GM11168 (cell line): Measurements from ENCODE around the gene TRH.

Experiments used
- in situ Hi-C: fragments of 300-500 bp; cut with MboI; formaldehyde crosslinking; loops from one replicate; pipeline ENCODE4 v1.12.0; 2022; ENCODE audit warnings: low sequenced_read_pairs; ENCODE audit not compliant: unreplicated experiment

TRH gene, protein sequence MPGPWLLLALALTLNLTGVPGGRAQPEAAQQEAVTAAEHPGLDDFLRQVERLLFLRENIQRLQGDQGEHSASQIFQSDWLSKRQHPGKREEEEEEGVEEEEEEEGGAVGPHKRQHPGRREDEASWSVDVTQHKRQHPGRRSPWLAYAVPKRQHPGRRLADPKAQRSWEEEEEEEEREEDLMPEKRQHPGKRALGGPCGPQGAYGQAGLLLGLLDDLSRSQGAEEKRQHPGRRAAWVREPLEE

DNA sequence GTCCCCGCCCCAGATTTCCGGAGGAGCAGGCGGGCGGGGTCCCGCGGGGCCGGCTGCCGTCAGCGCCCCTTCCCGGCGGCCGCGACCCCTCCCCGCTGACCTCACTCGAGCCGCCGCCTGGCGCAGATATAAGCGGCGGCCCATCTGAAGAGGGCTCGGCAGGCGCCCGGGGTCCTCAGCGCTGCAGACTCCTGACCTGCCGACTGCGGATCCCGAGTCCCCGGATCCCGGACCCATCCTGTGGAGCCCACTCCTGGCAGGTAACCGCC, at the start of gene TRH:
TRH (plus strand) TSS at position 157 of the 269 bp plus-strand sequence. CDS start 1,097 bp downstream, outside the sequence.
- in situ Hi-C loops = no loop called here

DNA sequence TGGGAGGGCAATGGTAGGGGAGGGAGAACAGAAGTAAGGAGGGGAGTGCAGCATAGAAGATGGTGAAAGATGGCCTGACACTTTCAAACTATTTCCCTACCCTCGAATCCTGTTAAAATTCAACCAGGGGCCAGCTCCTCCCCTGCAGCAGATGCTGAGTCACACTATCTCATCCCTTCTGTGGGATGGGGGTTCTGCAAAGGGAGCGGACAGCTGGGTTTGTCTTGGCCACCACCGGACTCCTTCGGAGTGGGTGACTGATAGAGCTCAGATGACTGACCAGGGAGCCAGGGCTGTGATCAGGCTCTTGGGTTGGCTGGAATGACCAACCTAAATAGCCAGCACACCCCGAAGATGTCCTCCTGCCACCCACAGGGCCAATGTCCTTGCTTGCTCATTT, 47.4 kb upstream of the TRH start:
- in situ Hi-C loops = loop anchor here (10.0 to 25.0 kb wide), 2 partner anchors 272 to 440 kb away; no protein-coding TSS in a partner anchor

DNA sequence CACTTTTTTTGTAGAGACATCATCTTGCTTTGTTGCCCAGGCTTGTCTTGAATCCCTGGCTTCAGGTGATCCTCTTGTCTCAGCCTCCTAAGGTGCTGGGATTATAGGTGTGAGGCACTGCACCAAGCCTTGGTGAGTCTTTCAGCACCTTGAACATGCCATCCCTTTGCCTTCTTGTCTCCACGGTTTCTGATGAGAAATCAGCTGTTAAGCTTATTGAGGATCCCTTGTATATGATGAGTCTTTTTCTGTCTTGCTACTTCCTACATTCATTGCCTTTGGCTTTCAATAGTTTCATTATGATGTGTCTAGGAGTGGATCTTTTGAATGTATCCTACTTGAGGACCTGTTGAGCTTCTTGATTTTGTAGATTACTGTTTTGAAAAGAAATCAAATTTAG, 45.1 kb upstream of the TRH start:
- in situ Hi-C loops = loop anchor here (10.0 to 25.0 kb wide), 2 partner anchors 275 to 442 kb away; no protein-coding TSS in a partner anchor

DNA sequence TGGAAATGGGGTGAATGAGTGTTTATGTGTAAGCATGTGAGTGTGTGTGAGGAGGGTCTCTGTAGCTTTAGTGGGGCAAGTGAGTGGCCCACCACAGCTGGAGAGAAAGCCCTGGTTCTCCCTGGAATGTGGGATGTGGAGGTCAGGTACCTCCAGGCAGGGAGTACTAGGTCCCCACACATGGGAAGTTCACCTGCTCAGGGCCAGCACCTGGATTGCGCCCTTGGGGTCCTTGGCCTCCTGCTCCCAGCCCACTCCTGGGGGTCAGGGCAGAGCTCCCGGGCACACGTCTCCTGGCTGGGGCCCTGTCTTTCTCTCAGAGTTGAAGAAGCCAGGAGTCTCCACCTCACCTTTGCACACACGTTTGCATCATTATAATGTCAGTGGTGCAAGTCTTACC, 41.0 kb upstream of the TRH start:
- in situ Hi-C loops = loop anchor here (10.0 to 25.0 kb wide), 2 partner anchors 299 to 446 kb away; no protein-coding TSS in a partner anchor

DNA sequence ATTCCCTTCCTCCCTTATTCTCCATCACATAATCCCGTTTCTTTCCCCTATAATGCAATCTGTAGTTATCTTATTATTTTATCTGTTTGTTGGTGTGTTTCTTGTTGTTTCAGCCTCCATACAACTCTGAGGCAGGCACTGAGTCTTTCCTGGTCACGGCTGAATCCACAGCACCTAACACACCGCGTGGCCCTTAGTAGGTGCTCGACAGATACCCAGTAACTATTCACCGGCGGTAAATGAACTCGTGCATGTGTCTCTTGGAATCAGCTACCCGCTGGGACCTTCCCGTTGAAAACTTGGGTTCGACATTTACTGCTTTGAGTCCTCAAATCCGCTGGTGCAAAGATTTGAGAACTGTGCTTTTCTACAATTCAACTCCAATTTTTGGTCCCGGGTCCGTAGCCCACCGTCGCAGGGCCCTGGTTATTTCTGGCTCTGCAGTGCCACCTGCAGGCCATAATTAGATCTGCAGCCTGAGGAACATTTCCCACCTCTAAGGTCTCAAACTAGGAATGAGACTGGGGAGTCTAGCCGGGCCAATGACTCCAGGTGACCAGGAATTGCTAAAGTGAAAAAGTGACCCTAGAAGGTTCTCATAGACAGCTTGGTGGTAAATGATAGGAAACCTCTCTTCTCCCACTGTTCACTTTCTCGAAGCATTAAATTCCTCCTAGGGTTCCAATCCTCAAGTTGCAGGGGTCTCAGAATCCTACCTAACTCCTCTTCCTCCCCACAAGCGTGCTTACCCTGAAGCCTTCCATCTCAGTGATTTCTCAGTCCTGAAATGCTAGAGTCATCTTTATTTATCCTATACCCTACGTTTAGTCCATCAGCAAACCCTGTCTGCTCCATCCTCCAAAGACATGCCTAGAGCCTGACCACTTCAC, 40.0 kb upstream of the TRH start:
- in situ Hi-C loops = loop anchor here (10.0 to 25.0 kb wide), 2 partner anchors 300 to 447 kb away; no protein-coding TSS in a partner anchor

DNA sequence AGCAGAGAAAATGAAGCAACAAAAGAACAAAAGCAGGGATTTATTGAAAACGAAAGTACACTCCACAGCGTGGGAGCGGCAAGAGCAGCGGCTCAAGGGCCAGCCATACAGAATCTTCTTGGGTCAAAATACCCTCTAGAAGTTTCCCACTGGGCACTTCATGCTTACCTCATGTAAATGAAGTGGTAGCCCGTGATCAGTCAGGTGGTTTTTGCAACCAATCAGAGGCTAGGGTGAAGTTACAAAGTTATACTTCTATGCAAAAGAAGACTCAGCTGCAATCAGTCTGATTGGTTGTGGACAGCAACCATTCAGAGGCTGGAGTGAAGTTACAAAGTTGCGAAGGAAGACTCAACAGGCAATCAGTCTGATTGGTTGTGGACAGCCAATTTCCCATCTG, 37.8 kb upstream of the TRH start:
- in situ Hi-C loops = loop anchor here (10.0 to 25.0 kb wide), 2 partner anchors 302 to 449 kb away; no protein-coding TSS in a partner anchor

DNA sequence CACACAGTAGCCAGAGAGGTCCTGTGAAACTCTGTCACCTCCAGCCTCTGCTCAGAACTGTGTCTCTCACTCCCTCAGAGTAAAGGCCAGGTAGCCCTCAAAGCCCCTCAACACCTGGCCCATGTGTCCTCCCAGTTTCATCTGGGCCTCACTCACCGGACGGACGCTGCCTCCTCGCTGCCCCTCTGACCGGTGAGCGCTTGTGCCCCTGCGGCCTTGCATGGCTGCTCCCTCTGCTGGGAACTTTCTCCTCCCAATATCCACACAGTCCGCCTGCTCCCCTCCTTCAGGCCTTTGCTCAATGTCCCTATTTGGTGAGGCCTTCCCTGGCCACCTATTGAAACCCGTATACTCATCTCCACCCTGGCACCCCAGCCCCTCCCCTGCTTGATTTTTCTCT, 36.8 kb upstream of the TRH start:
- in situ Hi-C loops = loop anchor here (10.0 to 25.0 kb wide), 2 partner anchors 303 to 450 kb away; no protein-coding TSS in a partner anchor

DNA sequence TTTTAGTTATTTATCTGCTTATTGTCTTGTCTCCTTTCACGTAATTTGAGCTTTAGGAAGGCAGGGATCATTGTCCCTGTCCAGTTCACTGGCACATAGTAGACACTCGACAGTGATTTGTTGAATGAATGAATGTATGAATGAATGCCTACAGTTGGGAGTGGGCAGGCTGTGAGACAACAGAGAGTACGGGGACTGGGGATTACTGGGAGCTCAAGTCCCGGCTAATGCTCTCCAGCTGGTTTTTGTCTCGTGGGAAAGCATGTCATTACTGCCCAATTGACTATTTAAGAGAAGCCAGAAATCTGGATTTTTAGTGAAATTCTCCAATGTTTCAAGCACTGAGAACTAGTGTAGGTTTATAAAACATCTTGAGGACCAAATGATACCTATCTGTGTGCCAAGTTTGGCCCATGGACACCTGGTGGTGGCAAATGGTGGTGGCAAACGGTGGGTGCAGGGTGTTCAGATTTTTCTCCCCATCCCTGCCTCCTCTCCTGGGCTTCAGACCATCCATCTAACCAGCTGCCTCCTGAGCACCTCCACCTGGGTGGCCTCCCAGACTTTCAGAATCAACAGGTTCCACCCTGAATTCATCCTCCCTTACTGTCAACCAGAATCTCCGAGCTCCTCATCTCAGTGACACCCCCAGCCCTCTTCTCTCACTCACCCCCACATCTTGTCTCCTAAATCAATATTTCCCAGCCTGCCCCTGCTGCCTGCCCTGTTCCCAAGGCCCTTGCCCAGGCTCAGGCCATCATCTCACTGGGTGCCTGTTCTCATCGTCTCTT, 36.2 kb upstream of the TRH start:
- in situ Hi-C loops = loop anchor here (10.0 to 25.0 kb wide), 2 partner anchors 304 to 451 kb away; no protein-coding TSS in a partner anchor

DNA sequence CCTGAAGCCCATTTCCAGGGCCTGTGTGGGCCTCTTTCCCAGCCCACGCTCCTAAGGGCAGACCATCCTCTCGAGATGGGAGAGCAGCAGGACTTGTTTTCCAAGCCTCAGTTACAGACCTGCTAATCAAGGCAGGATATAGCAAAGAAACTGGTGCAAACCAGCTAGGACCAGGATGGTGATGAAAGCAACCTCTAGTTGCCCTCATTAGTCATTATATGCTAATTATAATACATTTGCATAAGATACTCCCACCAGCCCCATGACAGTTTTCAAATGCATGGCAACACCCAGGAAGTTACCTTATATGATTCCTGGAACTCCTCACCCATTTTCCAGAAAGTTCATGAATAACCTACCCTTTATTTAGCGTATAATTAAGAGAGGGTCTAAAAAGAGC, 34.4 kb upstream of the TRH start:
- in situ Hi-C loops = loop anchor here (25.0 kb wide), 1 partner anchor 453 kb away; no protein-coding TSS in a partner anchor

DNA sequence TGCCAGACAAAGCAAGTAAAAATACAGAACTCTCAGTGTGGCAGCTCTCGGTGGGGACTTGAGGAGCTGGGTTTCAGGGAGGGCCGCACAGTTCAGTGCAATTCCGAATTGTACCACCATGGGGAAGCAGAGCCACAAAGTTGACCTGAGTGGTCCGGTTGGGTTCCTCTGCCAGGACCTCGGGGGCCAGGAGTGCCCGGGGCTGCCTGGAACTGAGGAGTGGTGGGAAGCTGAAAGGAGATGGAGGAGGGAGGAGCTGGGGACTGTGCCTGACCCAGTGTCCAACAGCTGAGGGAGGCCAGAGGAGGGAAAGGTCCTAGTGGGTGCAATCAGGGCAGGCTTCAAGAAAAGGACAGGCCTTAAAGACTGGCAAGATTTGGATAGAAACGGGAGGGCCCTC, 32.2 kb upstream of the TRH start:
- in situ Hi-C loops = loop anchor here (25.0 kb wide), 1 partner anchor 455 kb away; no protein-coding TSS in a partner anchor

DNA sequence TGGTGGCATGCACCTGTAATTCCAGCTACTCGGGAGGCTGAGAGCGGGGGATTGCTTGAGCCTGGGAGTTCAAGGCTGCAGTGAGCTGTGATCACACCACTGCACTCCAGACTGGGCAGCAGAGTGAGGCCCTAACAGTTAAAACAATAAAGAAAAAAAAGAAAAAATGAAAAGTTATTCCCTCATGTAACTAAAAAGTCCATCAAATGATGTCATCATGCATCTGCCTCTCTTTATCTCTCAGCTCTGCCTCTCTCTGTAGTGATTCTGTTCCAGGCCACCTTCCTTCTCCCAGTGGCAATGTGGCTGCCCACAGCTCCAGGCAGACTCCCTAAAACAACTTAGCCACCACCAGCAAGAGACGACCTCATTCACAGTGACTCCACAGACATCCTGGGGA, 31.5 kb upstream of the TRH start:
- in situ Hi-C loops = loop anchor here (25.0 kb wide), 1 partner anchor 456 kb away; no protein-coding TSS in a partner anchor

DNA sequence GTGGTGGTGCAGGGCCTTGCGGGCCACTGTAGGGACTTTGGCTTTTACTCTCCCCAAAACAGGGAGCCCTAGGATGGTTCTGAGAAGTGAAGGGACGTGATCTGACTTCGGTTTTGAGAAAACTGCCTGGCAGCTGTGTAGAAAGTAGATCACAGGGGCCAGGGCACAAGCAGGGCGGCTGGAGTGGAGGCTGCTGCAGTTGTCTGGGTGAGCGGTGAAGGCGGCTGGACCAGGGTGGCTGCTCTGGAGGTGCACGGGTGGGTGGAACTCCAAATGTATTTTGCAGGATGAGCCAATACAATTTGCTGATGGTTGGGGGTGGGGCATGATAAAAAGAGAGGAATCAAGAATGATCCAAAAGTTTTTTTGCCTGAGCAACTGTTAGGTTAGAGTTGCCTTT, 29.8 kb upstream of the TRH start:
- in situ Hi-C loops = loop anchor here (25.0 kb wide), 1 partner anchor 457 kb away; no protein-coding TSS in a partner anchor

DNA sequence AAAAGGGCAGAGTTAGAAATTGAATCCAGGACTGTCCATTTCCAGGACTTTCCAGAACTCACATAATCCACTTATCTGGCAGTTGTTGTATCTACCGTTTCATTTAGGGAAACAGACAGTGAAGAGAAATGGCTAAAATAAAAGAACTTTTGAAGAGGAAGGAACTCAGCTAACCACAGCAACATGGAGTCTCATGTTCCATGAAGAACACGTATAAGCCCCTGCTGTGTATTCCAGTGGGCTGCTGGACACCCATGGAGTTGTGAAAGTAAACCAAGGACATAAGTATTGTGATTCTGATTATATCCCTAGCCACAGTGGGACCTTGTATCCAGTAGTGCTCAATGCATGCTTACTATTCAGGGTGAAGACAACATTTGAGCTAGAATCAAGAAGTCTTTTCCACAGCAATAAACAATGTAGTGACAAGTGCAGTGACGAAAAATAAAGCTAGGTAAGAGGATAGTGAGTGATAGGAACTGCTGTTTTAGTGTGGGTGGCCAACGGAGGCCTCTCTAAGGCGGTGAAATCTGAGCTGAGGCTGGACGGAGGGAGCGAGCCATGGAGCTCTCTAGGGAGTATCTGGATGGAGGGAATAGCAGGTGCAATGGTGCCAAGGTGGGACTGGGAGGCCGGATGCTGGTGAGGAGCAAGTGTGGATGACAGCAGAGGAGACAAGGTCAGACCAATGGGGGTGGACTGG, 26.8 kb upstream of the TRH start:
- in situ Hi-C loops = loop anchor here (25.0 kb wide), 1 partner anchor 460 kb away; no protein-coding TSS in a partner anchor

DNA sequence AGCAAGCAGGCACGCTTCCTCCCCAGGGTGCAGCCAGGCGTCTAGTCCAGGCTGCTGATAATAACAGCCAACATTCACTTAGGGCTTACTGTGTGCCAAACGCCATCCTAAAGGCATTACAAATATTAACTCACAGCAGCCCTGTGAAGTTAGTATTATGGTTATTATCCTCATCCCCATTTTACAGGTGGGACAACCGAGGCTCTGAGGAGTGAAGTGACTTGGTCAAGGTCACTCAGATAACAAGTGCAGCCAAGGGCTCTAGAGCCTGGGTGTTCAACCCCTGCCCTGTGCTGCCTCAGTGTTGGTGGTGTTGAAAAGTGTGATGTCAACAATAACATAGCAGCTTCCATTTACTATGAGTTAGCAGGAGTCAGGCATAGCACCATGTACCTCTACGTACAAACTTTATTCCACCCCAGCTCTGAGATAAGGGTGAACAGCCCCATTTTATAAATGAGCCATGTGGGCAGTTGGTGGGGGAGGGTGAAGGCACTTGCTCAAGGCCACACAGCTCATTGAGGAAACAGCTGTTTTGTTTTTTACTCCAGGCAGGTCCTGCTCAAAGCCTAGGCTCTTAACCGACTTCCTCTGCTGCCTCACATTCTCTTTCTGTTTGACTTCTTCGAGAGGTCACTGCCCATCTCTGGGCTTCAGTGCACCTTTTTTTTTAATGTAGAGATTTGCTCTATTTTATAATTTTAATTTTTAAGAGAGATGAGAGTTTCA, 24.0 kb upstream of the TRH start:
- in situ Hi-C loops = no loop called here

DNA sequence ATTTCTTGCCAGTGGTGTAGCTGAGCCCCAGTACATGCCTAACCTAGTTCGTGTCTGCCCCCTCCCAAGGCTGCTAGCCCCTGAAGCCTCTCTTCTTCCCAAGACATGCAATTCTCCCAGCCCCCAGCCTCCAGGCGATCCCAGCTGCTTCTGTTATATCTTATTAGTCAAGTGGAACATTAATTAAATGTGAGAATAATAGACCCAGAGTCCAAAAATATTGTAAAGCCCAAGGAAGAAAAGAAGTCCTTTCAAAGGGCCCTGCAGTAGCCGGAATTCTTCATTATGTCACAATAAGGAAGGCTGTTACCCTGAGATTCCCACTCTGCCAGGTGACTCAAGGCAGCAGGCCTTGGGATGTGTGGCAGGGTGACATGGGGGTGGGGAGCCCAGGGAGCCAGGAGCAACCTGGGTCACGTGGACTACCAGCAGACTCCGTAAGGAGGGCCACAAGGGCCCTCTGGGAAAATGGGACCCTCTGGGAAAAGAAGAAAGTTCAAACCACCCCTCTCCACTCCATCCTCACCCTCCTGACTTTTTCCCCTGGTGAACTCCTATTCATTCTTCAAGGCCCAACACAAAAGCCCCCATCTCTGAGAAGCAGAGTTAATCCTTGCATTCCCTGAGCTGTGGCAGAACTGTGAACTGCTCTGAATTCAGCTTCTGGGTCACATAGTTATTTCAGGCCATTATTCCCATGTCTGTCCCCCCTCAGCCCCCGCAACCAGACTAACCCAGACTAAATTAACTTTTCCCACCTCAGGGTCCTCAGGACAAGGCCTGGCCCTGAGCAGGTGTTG, 21.8 kb upstream of the TRH start:
- in situ Hi-C loops = no loop called here

DNA sequence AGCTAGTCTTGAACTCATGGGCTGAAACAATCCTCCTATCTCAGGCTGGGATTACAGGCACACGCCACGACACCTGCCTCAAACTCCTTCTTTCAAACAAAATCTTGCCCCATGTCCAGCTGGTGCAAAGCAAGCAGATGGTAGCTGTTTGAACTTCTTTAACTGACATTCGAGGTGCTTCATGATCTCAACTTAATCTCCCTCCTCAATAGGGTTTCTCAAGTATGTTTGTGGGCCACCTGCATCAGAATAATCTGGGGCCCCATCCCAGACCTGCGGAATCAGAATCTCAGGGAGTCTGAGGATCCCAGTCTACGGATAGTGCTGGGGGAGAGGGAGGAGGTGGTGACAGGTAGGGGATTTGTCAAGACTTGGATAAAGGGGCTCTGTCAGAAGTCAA, 20.9 kb upstream of the TRH start:
- in situ Hi-C loops = no loop called here

DNA sequence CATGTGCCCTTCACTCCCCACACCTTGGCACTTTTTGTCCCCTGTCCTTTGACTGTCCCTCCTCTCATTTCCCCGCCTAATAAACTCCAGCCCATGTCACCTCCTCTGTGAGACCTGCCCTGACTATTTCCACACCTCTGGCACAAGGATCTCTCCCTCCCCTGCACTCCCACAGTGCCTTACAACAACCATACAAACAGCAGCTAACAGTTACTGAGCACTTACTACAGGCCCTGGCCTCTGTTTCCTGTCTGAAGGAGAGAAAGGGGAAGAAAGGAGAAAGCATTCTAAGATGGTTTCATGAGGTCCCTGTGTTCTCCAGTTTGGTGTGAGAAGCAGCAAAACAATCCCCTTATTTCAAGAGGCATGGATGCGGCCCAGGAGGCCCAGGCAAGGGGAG, 20.0 kb upstream of the TRH start:
- in situ Hi-C loops = no loop called here

DNA sequence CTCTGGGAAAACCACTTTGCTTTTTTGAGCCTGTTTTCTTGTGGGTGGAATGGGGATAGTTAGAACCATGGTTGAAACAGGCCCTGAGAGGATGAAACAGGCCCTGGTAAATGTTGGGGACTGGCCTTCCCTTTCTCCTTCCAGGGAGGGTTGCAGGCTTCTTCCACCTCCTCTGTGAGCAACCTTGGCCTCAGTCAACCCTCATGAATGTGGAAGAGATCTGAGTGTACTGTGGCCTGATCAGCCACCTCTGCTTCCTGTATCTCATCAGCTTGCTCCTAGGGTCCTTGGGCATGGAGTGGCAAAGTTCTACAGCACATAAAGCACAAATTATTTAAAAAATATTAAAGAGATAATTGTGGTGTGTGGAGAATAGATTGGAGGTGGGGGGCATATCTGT, 17.6 kb upstream of the TRH start:
- in situ Hi-C loops = no loop called here
